Adrenal gland (tissue), 19 donors: ENCODE data around the gene MYF6. TPM values are rescaled to one million over a fixed set of nuclear protein-coding genes. Genes with fewer than 3 reads are reported as not detected.
"Not testable (repeated sequence)": the region's sequence is repeated elsewhere in the genome, so short reads cannot be mapped to it uniquely, and the experiment has no call there.

ENCODE experiments used
- DNase-seq, 7 donors: peaks; one replicate each; pipeline ENCODE4 v3.0.0-alpha.2; 2019 to 2020
- H3K27ac ChIP-seq, 5 donors: fragments of 200-600 bp; sonication (generic) in 4 of 5; 1 replicate in 3 of 5; 2 replicates in 2 of 5; pipeline versions ENCODE4 v1.5.1 to v1.8.0; 2016 to 2020; ENCODE audit warnings: mild to moderate bottlenecking in 1 of 5
- H3K27me3 ChIP-seq: fragments of 200-600 bp; 2 replicates; pipeline ENCODE4 v1.8.0; 2021
- H3K36me3 ChIP-seq, 2 donors: fragments of 200-600 bp; replicated peaks in 1 of 2; 1 replicate in 1 of 2; 2 replicates in 1 of 2; pipeline versions ENCODE4 v1.5.1 to v1.8.0; 2018 to 2022
- H3K4me1 ChIP-seq, 2 donors: fragments of 200-600 bp; replicated peaks in 1 of 2; 1 replicate in 1 of 2; 2 replicates in 1 of 2; pipeline versions ENCODE4 v1.5.1 to v1.8.0; 2018 to 2021
- H3K4me3 ChIP-seq, 4 donors: fragments of 200-600 bp; sonication (generic) in 3 of 4; one replicate each; pipeline ENCODE4 v1.5.1; 2016 to 2018
- H3K9me3 ChIP-seq, 3 donors: fragments of 200-600 bp; sonication (generic) in 1 of 3; replicated peaks in 1 of 3; 1 replicate in 2 of 3; 2 replicates in 1 of 3; pipeline versions ENCODE4 v1.5.1 to v1.8.0; 2016 to 2021
- POLR2A ChIP-seq, 2 donors: fragments of 450-650 bp; IDR thresholded peaks; one replicate each; pipeline ENCODE4 v1.6.1; 2017; ENCODE audit warnings: antibody characterized with exemption in 2 of 2, mild to moderate bottlenecking in 2 of 2, moderate library complexity in 1 of 2
- WGBS, 4 donors: extraction: QIAGEN DNeasy Blood & Tissue Kit in 2 of 4; methylation state at CpG; one replicate each; pipeline versions ENCODE4 v1.1.5 to v1.1.7; 2013 to 2017; 5-methylcytosine and 5-hydroxymethylcytosine counted together
- intact Hi-C, 2 donors: fragments of 100-400 bp; cut with DNase I; formaldehyde crosslinking; loops; one replicate each; pipeline versions ENCODE4 v1.14.1 to v1.15.0; 2022 to 2023
- long read RNA-seq, 10 donors: library from polyadenylated mRNA in 3 of 10; unstranded in 2 of 10; stranded (forward) in 1 of 10; transcript quantifications; one replicate each; pipeline ENCODE4 v2.0.0 and lab custom pipeline, GENCODE V29; 2021 to 2026
- polyA plus RNA-seq, 3 donors: library from polyadenylated mRNA; stranded (reverse); fragments of 200-250 nt in 2 of 3; fragments of 350-450 nt in 1 of 3; fragmentation: Illumina TruSeq in 1 of 3; extraction: RNeasy Lipid Tissue Mini Kit (QIAGEN cat#74804) in 1 of 3; gene quantifications; one replicate each; pipeline ENCODE4 v1.2.3, GENCODE V29; 2013 to 2014
- total RNA-seq, 9 donors: library from RNA; depleted of rRNA in 4 of 9; stranded (reverse); fragments of >200 nt in 4 of 9; fragments of 120-200 nt in 1 of 9; fragmentation: NEBNext Ultra II Directional in 1 of 9; extraction: Animal tissue kit (Norgen Biotek cat#: 25700) in 1 of 9; gene quantifications; one replicate each; pipeline versions ENCODE4 v1.1.0 to v1.2.4, GENCODE V29; 2013 to 2023
- TF ChIP-seq, protein P1 (sequence below), 6 experiments: fragments of 450-650 bp in 4 of 6; fragments of 200-600 bp in 2 of 6; sonication (generic) in 1 of 6; IDR thresholded peaks; 1 replicate in 5 of 6; 2 replicates in 1 of 6; pipeline versions ENCODE4 v1.5.1 to v1.8.0; 2016 to 2021; ENCODE audit warnings: antibody characterized with exemption in 6 of 6, mild to moderate bottlenecking in 2 of 6, moderate library complexity in 1 of 6
- donor health status: healthy with polysubstance abuse.
- donor health status: Bipolar disorder and iron deficiency.
- donor health status: DM: yes; HTN: yes; CAD: no.
- donor health status: DM: no; HTN: no; CAD: no.
- donor health status: DM: no; HTN: no; CAD: no.
- donor health status: DM: yes; HTN: yes; CAD: no.

The MYF6 gene
- under 1 TPM in 1 of 9 donors, not detected in 8; 0.51 TPM for total RNA-seq
- polyA plus RNA-seq, result under 1 TPM in 1 of 3 donors, not detected in 2; 0.10 TPM
- long read RNA-seq, donor 1, result 0 reads
- long read RNA-seq, donor 2, partial matches to known transcripts, result 0 of 1 reads
- long read RNA-seq, donor 2, other reads (novel, unspliced or antisense), result 0 of 1 reads
- long read RNA-seq, donor 3, result 0 reads
- long read RNA-seq, donor 4, result 0 reads
- long read RNA-seq, donor 5, result 0 reads
- long read RNA-seq, donor 6, result 0 reads
- long read RNA-seq, donor 7, result 0 reads
- long read RNA-seq, donor 8, result 0 reads
- long read RNA-seq, donor 9, result 0 reads
- long read RNA-seq, donor 10, result 0 reads

DNA sequence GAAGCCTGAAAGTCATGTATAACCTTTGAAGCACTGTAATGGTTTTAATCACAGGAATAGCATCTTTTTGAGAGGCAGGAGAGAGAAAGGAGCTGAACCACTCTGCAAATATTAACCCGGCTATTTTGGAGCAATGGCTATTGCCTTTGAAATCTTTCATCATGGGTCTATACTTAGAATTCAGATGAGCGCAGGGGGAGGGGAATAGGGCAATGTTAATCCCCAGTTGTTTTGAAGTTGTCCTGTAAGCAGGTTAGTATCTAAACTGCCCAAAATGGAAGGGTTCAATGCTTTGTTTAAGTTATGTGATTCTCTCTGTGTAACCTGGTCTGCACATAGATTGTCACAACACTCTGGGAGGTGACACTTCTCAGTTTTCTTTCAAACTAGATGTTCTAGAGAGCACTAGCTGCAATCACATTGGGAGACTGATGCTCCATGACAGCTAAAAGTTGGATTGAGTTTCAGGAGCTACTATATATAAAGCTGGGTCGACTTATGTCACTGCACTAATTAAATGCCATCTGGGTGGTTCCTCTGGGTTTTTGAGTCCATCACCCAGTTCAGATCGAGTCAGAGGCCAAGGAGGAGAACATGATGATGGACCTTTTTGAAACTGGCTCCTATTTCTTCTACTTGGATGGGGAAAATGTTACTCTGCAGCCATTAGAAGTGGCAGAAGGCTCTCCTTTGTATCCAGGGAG, at the start of gene MYF6:
Gene MYF6 (plus strand): TSS at position 509 of the 704 bp plus-strand sequence. CDS start 86 bp downstream, at position 595.
- no peak within 1 kb of the TSS for H3K27ac ChIP-seq
- DNase-seq, result no peak
- no peaks in the 10 kb centered on the region for H3K9me3 ChIP-seq
- TF ChIP-seq, protein P1, sequence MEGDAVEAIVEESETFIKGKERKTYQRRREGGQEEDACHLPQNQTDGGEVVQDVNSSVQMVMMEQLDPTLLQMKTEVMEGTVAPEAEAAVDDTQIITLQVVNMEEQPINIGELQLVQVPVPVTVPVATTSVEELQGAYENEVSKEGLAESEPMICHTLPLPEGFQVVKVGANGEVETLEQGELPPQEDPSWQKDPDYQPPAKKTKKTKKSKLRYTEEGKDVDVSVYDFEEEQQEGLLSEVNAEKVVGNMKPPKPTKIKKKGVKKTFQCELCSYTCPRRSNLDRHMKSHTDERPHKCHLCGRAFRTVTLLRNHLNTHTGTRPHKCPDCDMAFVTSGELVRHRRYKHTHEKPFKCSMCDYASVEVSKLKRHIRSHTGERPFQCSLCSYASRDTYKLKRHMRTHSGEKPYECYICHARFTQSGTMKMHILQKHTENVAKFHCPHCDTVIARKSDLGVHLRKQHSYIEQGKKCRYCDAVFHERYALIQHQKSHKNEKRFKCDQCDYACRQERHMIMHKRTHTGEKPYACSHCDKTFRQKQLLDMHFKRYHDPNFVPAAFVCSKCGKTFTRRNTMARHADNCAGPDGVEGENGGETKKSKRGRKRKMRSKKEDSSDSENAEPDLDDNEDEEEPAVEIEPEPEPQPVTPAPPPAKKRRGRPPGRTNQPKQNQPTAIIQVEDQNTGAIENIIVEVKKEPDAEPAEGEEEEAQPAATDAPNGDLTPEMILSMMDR (IDR thresholded peaks at IDR 0.05), result no peak
- TF ChIP-seq POLR2A (IDR thresholded peaks at IDR 0.05), result no peak
- H3K4me3 ChIP-seq, result no peak within 1 kb of the TSS
- H3K4me1 ChIP-seq, result no peaks in the 10 kb centered on the region
- peaks cover 18% of the 10 kb centered on the region for H3K27me3 ChIP-seq
- intact Hi-C loops, result no loop called here
- H3K36me3 ChIP-seq, result no peaks in the 10 kb centered on the region
- 49 to 68% (median 58%) methylated on average over 4 of the region's 4 CpGs for WGBS, 4 donors

DNA sequence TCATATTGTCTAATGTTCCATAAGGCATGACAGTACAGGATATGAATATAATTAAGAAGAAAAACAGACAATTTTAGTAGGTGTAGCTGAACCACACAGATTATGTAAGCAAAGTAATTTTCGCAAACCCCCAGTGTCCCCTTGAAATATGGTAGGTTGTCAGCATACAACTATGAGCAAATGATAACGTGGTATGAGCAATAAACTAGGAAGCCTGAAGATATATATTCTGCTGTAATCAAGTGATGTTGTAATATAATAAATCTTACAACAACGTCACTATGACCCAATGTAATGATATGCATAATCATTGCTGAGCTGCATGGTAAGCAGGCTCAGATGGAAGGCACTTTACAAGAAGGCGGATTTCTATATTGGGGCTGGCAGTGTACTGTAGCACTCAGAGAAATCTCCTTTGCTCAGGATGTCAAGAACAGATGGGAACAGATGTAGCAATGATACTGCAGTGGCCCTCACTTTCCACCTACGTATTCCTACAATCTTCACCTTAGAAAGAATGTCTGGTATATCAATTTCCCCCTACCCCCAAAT, 47.8 kb upstream of the MYF6 start:
- DNase-seq, result no peak
- Histone ChIP-seq H3K4me1 (no peaks in the 10 kb centered on the region), H3K27me3 (no peaks in the 10 kb centered on the region), H3K9me3 (no peaks in the 10 kb centered on the region), H3K4me3 (no peak overlapping the region), H3K36me3 (no peaks in the 10 kb centered on the region), H3K27ac (no peak overlapping the region)
- 68 to 76% (median 73%) methylated on average over 5 of the region's 5 CpGs for WGBS, 4 donors
- TF ChIP-seq, protein P1 (IDR thresholded peaks at IDR 0.05), result no peak
- TF ChIP-seq POLR2A (IDR thresholded peaks at IDR 0.05), result no peak
- intact Hi-C loops, result no loop called here

DNA sequence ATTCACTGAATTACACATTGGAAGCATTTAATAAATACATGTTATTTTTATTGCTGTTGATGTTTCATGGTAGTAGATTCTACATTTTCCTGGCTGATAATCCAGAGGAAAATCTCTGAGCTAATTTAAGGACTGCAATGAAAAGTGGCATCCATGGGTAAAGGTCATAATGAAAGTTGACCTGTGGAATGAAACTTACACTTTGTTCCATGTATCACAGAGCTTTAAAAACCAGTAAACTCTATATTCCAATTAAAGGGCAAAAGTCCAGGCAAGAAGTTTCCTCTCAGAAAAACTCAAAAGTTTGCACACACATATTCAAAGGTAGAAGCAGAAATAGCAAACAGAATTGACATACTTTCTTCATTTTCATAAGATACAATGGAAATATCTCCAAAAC, 44.8 kb upstream of the MYF6 start:
- H3K27me3 ChIP-seq, result no peaks in the 10 kb centered on the region
- no peaks in the 10 kb centered on the region for H3K4me1 ChIP-seq
- H3K4me3 ChIP-seq, result no peak overlapping the region
- intact Hi-C loops, result no loop called here
- H3K36me3 ChIP-seq, result no peaks in the 10 kb centered on the region
- no peaks in the 10 kb centered on the region for H3K9me3 ChIP-seq
- no peak overlapping the region for H3K27ac ChIP-seq
- DNase-seq, result no peak
- TF ChIP-seq, protein P1 (IDR thresholded peaks at IDR 0.05), result no peak
- TF ChIP-seq POLR2A (IDR thresholded peaks at IDR 0.05), result no peak

DNA sequence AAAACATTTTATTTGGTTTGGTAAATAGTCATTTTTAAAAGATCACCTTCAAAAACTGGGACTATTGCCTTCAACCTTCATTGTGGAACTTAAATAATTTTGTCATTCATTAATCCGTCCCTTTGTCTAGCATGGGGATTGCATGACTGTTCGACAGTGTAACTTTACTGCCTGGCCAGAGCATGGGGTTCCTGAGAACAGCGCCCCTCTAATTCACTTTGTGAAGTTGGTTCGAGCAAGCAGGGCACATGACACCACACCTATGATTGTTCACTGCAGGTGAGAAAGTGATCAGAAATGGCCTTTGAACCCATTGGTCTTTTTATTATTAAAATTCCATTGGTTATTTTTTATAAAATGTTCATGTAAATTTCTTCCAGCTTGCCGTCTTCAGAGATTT, 37.2 kb upstream of the MYF6 start:
- intact Hi-C loops, result no loop called here
- WGBS, 4 donors, result 63 to 71% (median 66%) methylated on average over 5 of the region's 5 CpGs
- DNase-seq, result no peak
- TF ChIP-seq POLR2A (IDR thresholded peaks at IDR 0.05), result no peak
- TF ChIP-seq, protein P1 (IDR thresholded peaks at IDR 0.05), result no peak
- Histone ChIP-seq H3K27ac (no peak overlapping the region), H3K27me3 (no peaks in the 10 kb centered on the region), H3K4me3 (no peak overlapping the region), H3K9me3 (no peaks in the 10 kb centered on the region), H3K36me3 (no peaks in the 10 kb centered on the region), H3K4me1 (no peaks in the 10 kb centered on the region)

DNA sequence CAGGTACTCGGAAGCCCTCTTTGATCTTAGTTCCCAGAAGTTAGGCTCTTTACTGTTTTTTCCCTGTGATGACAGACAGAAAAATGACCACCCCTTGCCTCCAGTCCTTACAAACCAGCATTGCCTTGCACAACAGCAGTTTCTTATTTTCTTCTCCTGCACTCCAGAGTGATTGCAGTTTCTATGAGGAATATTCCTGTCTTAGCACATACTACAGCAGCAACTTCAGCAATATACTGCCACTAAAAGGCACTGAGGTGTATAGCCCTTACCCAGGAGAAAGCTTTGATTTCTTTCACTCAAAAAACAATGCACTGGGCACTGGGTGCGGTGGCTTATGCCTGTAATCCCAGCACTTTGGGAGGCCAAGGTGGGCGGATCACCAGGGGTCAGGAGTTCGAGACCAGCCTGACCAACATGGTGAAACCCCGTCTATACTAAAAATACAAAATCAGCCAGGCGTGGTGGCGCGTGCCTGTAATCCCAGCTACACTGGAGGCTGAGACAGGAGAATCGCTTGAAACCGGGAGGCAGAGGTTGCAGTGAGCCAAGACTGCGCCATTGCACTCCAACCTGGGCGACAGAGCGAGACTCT, 31.3 kb upstream of the MYF6 start:
- intact Hi-C loops, H3K36me3 ChIP-seq, H3K27me3 ChIP-seq, H3K4me1 ChIP-seq, DNase-seq, H3K4me3 ChIP-seq, H3K27ac ChIP-seq, H3K9me3 ChIP-seq: not testable (repeated sequence)
- 88 to 95% (median 91%) methylated on average over 13 of the region's 13 CpGs for WGBS, 4 donors
